Breast epithelium (tissue), 3 donors: ENCODE measurements around the gene FLAD1.

Source experiments
- POLR2A ChIP-seq: fragments of 450-650 bp; IDR thresholded peaks from one replicate; pipeline ENCODE4 v1.6.1; 2016; ENCODE audit warnings: antibody characterized with exemption, mild to moderate bottlenecking, moderate library complexity
- TF ChIP-seq, protein P1 (sequence below), 3 donors: fragments of 450-650 bp; IDR thresholded peaks; one replicate each; pipeline ENCODE4 v1.5.1; 2016 to 2017; ENCODE audit warnings: antibody characterized with exemption in 3 of 3, mild to moderate bottlenecking in 3 of 3, moderate library complexity in 3 of 3

DNA sequence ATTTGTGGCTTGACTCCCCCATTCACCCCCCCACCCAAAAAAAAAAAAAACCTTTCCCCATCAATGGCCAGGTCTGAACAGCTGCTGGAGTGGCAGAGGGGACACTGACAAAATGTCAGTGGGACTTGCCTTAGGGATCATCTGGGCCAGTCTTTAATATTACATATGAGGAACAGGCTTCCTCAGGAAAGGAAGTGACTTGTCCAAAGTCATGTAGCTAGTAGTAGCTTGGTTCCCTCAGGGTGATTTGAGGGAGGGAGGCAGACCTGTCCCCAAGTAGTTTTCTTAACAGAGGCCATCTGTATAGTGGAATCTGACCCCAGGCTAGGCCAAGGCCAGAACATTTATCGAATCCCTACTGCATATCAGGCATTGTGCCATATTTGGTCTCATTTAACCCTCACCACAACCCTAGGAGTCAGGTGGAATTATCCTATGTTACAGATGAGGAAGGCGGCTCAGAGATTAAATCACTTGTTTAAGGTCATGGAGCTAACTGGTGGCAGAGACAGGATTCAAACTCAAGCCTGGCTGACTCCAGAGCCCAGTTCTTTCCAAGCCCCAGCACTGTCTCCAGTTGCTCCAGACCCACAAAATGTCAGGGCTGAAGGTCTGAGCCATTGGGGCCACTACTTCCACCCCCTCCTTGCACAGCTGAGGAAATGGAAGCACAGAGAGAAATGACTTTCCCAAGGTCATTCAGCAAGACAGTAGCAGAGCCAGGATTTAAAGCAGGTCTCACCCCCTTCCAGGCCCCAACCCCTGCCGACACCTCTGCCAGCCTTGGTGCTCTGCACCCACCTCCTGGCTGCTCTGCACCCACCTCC lies 29.8 kb downstream of the FLAD1 start:
- TF ChIP-seq, protein P1, sequence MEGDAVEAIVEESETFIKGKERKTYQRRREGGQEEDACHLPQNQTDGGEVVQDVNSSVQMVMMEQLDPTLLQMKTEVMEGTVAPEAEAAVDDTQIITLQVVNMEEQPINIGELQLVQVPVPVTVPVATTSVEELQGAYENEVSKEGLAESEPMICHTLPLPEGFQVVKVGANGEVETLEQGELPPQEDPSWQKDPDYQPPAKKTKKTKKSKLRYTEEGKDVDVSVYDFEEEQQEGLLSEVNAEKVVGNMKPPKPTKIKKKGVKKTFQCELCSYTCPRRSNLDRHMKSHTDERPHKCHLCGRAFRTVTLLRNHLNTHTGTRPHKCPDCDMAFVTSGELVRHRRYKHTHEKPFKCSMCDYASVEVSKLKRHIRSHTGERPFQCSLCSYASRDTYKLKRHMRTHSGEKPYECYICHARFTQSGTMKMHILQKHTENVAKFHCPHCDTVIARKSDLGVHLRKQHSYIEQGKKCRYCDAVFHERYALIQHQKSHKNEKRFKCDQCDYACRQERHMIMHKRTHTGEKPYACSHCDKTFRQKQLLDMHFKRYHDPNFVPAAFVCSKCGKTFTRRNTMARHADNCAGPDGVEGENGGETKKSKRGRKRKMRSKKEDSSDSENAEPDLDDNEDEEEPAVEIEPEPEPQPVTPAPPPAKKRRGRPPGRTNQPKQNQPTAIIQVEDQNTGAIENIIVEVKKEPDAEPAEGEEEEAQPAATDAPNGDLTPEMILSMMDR (IDR thresholded peaks at IDR 0.05) = no peak
- TF ChIP-seq POLR2A = no peak
